ENCODE results near the gene KAZN.

GRCh38 chr1:14906665-14907064 lies 308.2 kb downstream of the KAZN start:
- TF ChIP-seq CTCF (conservative IDR thresholded peaks at IDR 0.05) (no peak), EZH2 (IDR thresholded peaks at IDR 0.05; ENCODE audit: low read depth) (no peak)
